GM21423 (cell line): ENCODE measurements around the gene WAS.

ENCODE experiments used
- ATAC-seq: cut with Tn5 transposase; IDR thresholded peaks from one replicate; pipeline ENCODE4 v1.9.1; 2021; ENCODE audit warnings: mild to moderate bottlenecking, moderate library complexity; ENCODE audit not compliant: unreplicated experiment

WAS gene

GRCh38 chrX:48711162-48711928, 27.7 kb downstream of the WAS start:
- ATAC-seq: no peak

- no peak for ATAC-seq
Observed at GRCh38 chrX:48711929-48712505, 28.4 kb downstream of the WAS start.

DNA sequence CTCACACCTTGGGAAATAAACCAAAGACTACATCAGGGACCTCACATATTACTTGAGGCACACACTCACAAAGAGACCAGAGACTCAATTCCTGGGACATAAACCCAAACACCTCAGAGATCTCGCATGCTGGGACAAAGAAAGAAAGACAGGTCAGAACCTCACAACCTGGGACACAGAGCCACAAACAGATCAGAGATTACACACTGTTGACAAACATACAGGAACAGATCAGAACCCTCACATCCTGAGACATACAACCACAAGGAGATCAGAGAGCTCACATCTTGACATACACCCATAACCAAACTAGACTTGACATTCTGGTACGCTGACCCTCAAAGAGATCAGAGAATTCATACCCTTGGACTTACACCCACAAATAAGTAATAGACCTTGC, 30.2 kb downstream of the WAS start:
- ATAC-seq: no peak

GRCh38 chrX:48714573-48714972, 31.0 kb downstream of the WAS start:
- ATAC-seq: no peak

DNA sequence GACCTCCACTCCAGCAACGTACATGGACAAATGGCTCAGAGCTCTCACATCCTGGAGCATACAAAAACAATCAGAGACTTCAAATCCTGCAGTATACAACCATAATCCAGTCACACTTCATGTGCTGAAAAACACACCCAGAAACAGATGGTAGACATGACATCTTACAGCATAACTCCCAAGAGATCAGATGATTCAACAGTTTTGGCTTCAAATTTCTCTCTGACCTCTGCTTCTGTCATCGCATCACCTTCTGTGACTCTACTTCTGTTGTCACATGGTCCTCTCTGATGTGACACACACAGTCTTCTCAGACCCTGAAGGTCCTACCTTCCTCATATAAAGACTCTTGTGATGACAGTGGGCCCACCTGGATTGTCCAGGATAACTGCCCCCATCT, 31.5 kb downstream of the WAS start:
- ATAC-seq: no peak

GRCh38 chrX:48715876-48716502, 32.4 kb downstream of the WAS start:
- ATAC-seq: no peak

DNA sequence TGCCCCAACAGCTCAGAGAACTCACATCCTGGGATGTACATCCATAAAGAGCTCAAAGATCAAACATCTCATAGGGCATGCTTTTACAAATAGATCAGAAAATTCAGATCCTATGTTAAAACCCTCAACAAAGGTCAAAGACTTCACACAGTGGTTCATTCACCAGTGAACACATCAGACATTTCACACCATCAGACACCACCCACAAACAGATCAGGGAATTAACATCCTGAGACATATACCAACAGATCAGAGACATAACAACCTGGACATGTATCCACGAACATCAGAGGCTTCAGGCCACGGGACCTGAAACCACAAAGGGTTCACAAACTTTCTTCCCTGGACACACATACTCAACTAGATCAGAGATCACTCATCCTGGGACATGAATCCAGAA, 36.4 kb downstream of the WAS start:
- no peak for ATAC-seq

DNA sequence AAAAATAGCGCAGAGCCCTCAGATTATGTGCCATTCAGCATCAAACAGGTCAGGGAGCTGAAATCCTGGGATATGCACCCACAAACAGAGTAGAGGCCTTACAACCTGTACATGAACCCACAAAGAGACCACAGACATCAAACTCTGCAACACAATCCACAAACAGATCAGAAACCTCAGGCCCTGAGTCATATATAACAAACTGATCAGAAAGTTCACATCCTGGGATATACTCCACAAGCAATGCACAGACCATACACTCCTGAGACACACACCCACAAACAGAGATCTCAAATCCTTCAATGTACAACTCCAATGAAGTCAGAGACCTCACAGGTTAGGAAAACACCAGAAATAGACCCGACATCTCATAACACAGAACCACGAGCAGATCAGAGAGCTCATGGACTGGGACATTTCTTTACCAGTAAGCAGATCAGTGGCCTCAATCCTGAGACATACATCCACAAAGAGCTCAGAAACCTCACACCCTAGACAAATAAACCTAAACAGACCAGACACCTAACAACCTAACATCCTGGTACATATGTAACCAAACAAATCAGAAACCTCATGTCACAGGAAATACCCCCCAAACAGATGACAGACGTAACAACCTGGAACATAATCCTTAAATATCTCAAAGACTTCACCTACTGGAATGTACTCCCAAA, 37.1 kb downstream of the WAS start:
- ATAC-seq: no peak

GRCh38 chrX:48721916-48722315, 38.3 kb downstream of the WAS start:
- no peak for ATAC-seq

DNA sequence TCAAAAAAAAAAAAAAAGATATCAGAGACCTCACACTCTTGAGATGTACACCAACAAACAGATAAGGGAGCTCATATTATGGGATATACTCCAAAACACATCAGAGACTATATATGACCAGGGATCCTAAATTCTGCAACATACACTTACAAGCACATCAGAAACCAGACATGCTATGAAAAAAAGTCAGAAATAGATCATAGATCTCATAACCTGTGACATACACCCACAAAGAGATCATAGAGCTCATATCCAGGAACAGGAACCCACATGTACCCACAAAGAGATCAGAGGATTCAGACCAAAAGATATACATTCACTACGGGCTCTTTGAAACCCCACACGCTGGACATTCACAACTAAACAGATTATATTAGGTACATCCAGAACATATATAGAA, 43.0 kb downstream of the WAS start:
- ATAC-seq: no peak

GRCh38 chrX:48728653-48729052, 45.1 kb downstream of the WAS start:
- no peak for ATAC-seq

- no peak for ATAC-seq
Observed at GRCh38 chrX:48736303-48736702, 52.7 kb downstream of the WAS start.

DNA sequence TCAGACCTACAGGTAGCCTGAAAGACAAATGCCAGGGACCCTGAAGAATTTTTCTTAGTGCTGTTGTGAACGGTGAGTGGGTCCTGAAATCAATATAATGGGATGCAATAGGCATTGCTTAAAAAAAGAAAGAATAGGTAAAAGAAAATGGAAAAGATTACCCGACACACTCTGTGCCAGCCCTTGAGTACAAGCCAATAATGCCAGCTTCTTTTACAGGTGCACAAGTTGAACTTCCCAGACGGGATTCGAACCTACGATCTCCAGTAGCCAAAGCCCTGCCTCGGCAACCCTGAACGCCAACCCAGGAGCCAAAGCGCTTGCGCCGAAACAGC, 53.2 kb downstream of the WAS start:
- no peak for ATAC-seq

DNA sequence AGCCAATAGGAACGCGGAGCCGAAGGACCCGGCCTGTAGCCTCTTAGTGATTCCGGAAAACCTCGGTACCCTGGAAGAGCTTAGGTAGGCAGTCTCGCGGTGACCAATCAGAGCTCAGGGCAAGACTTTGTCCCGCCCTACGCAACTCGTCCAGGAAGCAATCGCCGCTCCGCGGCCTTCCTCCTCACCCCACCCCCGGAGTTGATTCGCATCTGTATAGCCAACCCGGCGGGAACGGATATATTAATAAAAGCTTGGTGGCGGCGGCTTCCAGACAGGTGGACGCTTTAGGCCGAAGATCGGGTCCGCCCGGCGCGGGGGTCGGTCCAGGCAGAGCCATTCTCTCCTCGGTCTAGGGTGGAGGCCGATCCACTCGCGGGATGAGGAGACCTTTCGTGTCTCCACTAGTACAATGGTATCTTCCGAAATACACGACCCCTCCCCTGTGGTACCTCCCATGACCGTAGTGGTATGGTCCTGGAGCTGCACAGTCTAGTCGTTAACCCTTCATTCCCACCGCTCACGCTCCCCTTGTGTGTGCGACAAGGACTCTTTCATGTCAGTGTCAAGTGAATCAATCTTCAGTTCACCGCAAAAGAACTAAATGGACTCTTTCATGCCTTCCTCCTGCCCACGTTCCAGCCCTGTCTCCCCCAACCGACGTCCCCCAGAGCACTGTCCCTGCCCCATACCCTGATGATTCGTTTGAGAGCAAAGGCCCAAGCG, 53.8 kb downstream of the WAS start:
- peak; percentile 99 for ATAC-seq

GRCh38 chrX:48737940-48738339, 54.3 kb downstream of the WAS start:
- ATAC-seq: no peak
